ENCODE data around the gene CSTF2T. TPM values are rescaled to one million over a fixed set of nuclear protein-coding genes. Genes with fewer than 3 reads are reported as not detected.
A peak's percentile ranks its signal among the peaks of the same experiment; 100 is the strongest.
"Not testable (repeated sequence)": the region's sequence is repeated elsewhere in the genome, so short reads cannot be mapped to it uniquely, and the experiment has no call there.

CSTF2T gene
- total RNA-seq, 1 experiment from 2014 or later, result 19.1 TPM

GRCh38 chr10:51700228-51700817 lies 928 bp upstream of the CSTF2T start:
- peak; percentile 14 for DNase-seq (ENCODE audit: low read depth)
- in situ Hi-C loops (cut with HindIII; ENCODE audit: low pct_unique_long_range_greater_than_20kb, low sequenced_read_pairs), result no loop called here

DNA sequence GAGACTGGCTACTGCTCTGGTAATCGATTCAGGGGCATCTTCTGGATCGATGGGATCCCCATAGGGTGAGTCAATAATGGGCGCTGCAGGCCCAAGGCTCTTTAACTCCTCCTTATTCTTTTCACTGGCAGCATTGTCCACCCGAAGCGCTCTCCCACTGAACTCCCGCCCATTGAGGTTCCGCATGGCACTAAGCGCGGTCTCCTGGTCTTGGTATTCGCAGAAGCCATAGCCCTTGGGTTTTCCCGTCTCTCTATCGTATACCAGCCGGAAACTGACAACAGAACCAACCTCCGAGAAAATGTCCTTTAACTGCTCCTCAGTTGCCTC lies 285 bp downstream of the CSTF2T start:
- in situ Hi-C loops (cut with HindIII; ENCODE audit: low pct_unique_long_range_greater_than_20kb, low sequenced_read_pairs), result no loop called here
- DNase-seq (ENCODE audit: low read depth), result no peak

GRCh38 chr10:51698473-51699063 lies 827 bp downstream of the CSTF2T start:
- in situ Hi-C loops (cut with HindIII; ENCODE audit: low pct_unique_long_range_greater_than_20kb, low sequenced_read_pairs), result no loop called here
- no peak for DNase-seq (ENCODE audit: low read depth)

- in situ Hi-C loops (cut with HindIII; ENCODE audit: low pct_unique_long_range_greater_than_20kb, low sequenced_read_pairs), result no loop called here
- no peak for DNase-seq (ENCODE audit: low read depth)
Measured at GRCh38 chr10:51696251-51696650, 3.1 kb downstream of the CSTF2T start.

DNA sequence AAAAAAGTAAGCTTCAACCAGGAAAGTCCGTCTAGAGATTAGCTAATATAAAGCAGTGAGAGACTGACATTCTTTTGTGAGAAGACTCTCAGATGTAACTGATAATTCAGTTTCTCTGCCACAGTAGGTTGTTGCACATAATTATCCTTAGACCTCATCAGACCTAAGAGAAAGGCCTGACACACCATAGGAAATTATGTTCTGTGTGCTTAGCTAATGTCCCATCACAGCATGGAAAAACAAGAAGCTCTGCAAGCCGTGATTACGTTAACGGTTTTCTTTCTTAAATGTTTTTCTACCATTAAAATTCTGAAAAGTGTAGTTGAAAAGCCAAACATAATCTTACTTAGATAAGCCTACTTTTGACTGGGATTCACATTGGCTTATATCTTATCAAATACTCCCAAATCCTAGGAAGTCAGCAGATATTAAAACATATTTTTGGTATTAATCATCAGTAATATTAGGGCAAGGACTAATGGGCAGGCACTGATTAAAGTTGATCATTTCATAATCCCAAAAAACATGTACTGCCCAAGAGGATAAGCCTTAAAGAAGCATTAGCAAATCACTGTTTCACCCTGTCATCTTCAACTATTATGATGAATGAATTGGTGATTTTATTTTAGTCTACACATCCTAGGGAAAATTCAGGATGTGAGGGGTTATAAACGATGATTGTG lies 5.2 kb downstream of the CSTF2T start:
- no peak for DNase-seq (ENCODE audit: low read depth)
- in situ Hi-C loops (cut with HindIII; ENCODE audit: low pct_unique_long_range_greater_than_20kb, low sequenced_read_pairs), result no loop called here

- no peak for DNase-seq (ENCODE audit: low read depth)
- in situ Hi-C loops (cut with HindIII; ENCODE audit: low pct_unique_long_range_greater_than_20kb, low sequenced_read_pairs), result no loop called here
Measured at GRCh38 chr10:51691135-51691534, 8.3 kb downstream of the CSTF2T start.

GRCh38 chr10:51689536-51689935 lies 9.9 kb downstream of the CSTF2T start:
- no peak for DNase-seq (ENCODE audit: low read depth)
- in situ Hi-C loops (cut with HindIII; ENCODE audit: low pct_unique_long_range_greater_than_20kb, low sequenced_read_pairs), result no loop called here

DNA sequence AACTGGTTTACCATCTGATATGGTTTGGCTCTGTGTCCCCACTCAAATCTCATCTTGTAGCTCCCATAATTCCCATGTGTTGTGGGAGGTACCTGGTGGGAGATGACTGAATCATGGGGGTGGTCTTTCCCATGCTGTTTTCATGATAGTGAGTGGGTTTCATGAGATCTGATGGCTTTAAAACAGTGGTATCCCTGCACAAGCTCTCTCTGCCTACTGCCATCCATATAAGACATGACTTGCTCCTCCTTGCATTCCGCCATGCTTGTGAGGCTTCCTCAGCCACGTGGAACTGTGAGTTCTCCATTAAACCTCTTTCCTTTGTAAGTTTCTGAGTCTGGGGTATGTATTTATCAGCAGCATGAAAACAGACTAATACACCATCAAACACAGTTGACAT lies 10.6 kb downstream of the CSTF2T start:
- in situ Hi-C loops (cut with HindIII; ENCODE audit: low pct_unique_long_range_greater_than_20kb, low sequenced_read_pairs); DNase-seq (ENCODE audit: low read depth): not testable (repeated sequence)

DNA sequence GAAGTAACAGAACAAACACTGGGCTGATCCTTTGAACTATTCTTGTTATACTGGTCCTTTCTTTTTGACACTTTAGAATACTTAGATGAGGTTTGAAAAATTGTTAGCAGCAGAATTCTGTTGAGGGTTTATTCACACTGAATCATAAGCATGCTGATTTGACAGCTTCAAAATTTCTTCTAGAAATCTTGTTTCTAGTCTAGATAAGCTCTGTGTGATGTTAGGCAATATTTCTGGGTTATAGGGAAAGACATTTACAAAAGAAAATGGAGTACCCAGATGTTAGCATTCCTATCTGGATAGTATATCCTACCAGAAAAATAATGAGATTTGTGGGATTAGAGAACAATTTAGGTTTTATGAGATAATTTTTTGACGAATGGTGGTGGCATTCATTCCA lies 12.1 kb downstream of the CSTF2T start:
- no peak for DNase-seq (ENCODE audit: low read depth)

DNA sequence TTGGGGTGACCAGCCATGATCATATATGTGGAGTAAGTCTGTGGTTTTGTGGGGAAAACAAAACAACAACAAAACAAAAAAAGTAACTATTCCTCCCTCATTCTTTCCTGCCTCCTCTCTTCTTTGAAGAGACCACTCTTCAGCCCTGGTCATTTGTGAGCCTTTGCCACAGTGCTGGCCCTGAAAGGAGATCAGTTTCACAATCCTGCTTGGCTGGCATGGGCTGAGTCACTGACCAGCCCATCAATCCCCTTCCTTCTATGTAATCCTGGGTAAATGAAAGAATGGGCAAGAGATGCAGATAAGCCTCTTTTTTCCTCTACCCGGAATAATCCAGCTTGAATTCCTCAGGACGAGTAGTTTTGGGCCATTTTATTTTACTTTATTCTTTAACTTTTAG lies 13.6 kb downstream of the CSTF2T start:
- no peak for DNase-seq (ENCODE audit: low read depth)
- in situ Hi-C loops (cut with HindIII; ENCODE audit: low pct_unique_long_range_greater_than_20kb, low sequenced_read_pairs), result no loop called here

More for the DNA sequence above, 12.1 kb downstream of the CSTF2T start:
- in situ Hi-C loops (cut with HindIII; ENCODE audit: low pct_unique_long_range_greater_than_20kb, low sequenced_read_pairs), result no loop called here

GRCh38 chr10:51683031-51683691 lies 16.2 kb downstream of the CSTF2T start:
- DNase-seq (ENCODE audit: low read depth), result no peak
- in situ Hi-C loops (cut with HindIII; ENCODE audit: low pct_unique_long_range_greater_than_20kb, low sequenced_read_pairs), result no loop called here

DNA sequence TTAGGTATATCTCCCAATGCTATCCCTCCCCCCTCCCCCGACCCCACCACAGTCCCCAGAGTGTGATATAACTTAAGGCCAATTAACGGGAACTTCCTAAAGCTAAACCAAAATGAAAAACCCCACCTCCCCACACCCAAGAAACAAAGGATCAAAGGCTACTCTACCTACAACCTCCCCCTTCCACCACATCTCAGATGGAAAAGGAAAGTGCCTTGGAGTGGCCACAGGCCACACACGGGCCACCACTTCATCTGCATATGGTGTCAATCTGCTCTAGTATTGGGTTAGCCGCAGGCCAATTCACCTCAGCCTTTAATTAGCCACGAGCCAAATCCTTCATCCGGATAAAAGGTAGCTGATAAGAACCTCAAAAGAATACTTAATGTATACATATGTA lies 19.6 kb downstream of the CSTF2T start:
- in situ Hi-C loops (cut with HindIII; ENCODE audit: low pct_unique_long_range_greater_than_20kb, low sequenced_read_pairs), result no loop called here
- DNase-seq (ENCODE audit: low read depth), result no peak

DNA sequence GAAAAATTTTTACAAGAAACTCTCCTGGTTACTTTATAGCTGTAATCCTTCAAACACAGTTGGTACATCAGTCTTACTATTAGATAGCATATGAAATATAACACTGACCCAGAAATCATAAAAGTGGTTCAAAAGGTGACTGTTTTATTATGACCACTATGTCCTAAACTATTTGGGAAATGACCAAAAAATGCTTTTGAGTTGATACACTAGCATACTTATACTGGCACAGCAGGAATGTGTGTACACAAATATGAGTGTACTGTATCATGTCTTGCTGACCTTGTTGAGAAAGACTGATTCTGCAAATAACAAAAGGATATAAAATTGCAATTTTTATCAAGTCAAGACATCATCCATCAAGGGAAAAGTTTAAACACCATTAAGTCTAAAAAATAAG lies 24.3 kb downstream of the CSTF2T start:
- DNase-seq (ENCODE audit: low read depth), result no peak
- in situ Hi-C loops (cut with HindIII; ENCODE audit: low pct_unique_long_range_greater_than_20kb, low sequenced_read_pairs), result no loop called here

- in situ Hi-C loops (cut with HindIII; ENCODE audit: low pct_unique_long_range_greater_than_20kb, low sequenced_read_pairs), result no loop called here
- no peak for DNase-seq (ENCODE audit: low read depth)
Measured at GRCh38 chr10:51672039-51672535, 27.3 kb downstream of the CSTF2T start.

GRCh38 chr10:51669041-51669440 lies 30.4 kb downstream of the CSTF2T start:
- no peak for DNase-seq (ENCODE audit: low read depth)
- in situ Hi-C loops (cut with HindIII; ENCODE audit: low pct_unique_long_range_greater_than_20kb, low sequenced_read_pairs), result no loop called here

GRCh38 chr10:51668336-51668689 lies 31.1 kb downstream of the CSTF2T start:
- DNase-seq (ENCODE audit: low read depth), result no peak
- in situ Hi-C loops (cut with HindIII; ENCODE audit: low pct_unique_long_range_greater_than_20kb, low sequenced_read_pairs), result no loop called here

- in situ Hi-C loops (cut with HindIII; ENCODE audit: low pct_unique_long_range_greater_than_20kb, low sequenced_read_pairs), result no loop called here
- DNase-seq (ENCODE audit: low read depth), result no peak
Measured at GRCh38 chr10:51667678-51668335, 31.6 kb downstream of the CSTF2T start.

- in situ Hi-C loops (cut with HindIII; ENCODE audit: low pct_unique_long_range_greater_than_20kb, low sequenced_read_pairs), result no loop called here
- DNase-seq (ENCODE audit: low read depth), result no peak
Measured at GRCh38 chr10:51666456-51666855, 32.9 kb downstream of the CSTF2T start.

DNA sequence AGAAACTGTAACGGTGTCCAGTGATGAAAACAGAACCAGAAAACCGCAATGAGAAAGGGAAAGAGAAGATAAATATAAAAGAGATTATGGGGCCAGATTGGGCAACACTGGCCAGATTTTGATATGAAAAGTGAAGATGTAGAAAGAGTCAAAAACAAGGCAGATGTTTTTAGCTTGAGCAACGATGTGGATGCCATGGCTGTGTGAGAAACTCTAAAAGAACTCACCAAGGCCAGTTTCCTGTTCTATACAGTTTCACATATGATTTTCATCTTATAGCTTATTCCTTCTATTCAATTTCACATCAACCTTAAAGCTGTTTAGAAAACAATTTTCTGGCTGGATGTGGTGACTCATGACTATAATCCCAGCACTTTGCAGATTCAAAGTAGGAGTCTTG lies 36.3 kb downstream of the CSTF2T start:
- in situ Hi-C loops (cut with HindIII; ENCODE audit: low pct_unique_long_range_greater_than_20kb, low sequenced_read_pairs), result no loop called here

More for the DNA sequence above, 36.3 kb downstream of the CSTF2T start:
- no peak for DNase-seq (ENCODE audit: low read depth)

Measured in Caki2 (cell line).